Fibroblast of lung (primary cell): ENCODE measurements around the gene ERCC6L.

Experiments
- EZH2 ChIP-seq: IDR thresholded peaks from 2 replicates; pipeline ENCODE4 v1.5.1; 2012; ENCODE audit warnings: low read length, control low read depth, mild to moderate bottlenecking; ENCODE audit errors: missing control alignments
- TF ChIP-seq, protein P1 (sequence below), 2 donors: IDR thresholded peaks in 1 of 2; conservative IDR thresholded peaks in 1 of 2; 1 replicate in 1 of 2; 2 replicates in 1 of 2; pipeline ENCODE4 v1.5.1; 2011 to 2012; ENCODE audit warnings: low read length in 2 of 2, control low read depth in 1 of 2, inconsistent platforms in 1 of 2, low read depth in 1 of 2, mild to moderate bottlenecking in 1 of 2

DNA sequence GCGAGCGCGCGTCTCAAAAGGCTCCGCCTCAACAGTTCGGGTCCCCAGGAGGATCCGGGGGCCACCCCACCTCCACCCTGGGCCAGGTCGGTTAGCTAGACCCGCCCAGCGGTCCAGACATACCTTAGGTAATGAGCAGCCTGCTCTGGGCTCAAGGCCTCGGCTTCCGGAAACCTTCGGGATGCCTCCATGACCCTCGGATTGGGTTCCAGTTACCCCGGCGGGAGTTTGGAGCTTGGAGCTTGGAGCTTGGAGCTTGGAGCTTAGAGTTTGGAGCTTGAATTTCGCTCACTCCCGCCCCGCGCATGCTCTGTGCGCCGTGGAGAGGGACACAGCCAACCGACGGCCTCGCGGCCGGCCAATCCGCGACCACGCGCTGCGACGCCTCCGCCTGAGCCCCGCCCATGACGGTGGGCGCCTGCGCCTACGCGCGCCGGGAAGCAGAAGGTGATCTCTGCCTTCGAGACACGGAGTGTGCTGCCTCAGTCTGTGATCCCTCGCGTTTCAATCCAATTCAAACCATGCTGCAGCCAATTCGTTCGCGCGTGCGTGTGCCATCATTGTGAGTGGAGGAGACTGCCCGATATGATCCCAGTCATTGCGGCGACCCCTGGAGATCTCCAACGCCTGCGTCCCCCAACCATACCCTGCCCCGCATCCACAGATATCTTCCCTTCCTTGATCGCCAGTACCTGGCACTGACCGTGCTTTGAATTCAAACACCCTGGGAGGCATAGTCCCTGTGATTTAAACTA lies at the start of gene ERCC6L:
- TF ChIP-seq EZH2 = no peak
- TF ChIP-seq, protein P1, sequence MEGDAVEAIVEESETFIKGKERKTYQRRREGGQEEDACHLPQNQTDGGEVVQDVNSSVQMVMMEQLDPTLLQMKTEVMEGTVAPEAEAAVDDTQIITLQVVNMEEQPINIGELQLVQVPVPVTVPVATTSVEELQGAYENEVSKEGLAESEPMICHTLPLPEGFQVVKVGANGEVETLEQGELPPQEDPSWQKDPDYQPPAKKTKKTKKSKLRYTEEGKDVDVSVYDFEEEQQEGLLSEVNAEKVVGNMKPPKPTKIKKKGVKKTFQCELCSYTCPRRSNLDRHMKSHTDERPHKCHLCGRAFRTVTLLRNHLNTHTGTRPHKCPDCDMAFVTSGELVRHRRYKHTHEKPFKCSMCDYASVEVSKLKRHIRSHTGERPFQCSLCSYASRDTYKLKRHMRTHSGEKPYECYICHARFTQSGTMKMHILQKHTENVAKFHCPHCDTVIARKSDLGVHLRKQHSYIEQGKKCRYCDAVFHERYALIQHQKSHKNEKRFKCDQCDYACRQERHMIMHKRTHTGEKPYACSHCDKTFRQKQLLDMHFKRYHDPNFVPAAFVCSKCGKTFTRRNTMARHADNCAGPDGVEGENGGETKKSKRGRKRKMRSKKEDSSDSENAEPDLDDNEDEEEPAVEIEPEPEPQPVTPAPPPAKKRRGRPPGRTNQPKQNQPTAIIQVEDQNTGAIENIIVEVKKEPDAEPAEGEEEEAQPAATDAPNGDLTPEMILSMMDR (conservative IDR thresholded peaks at IDR 0.05 in 1 of 2, IDR thresholded peaks at IDR 0.05 in 1 of 2; ENCODE audit: low read depth in 1 of 2, low read length in 2 of 2) = no peak
